Type B pancreatic cell (in vitro differentiated cells): ENCODE data around the gene RAN. TPM values are rescaled to one million over a fixed set of nuclear protein-coding genes. Genes with fewer than 3 reads are reported as not detected.

ENCODE experiments used
- DNase-seq: peaks from one replicate; pipeline ENCODE4 v3.0.0; 2021; ENCODE audit warnings: mixed read lengths; ENCODE audit not compliant: unreplicated experiment; ENCODE audit errors: extremely low spot score
- H3K27ac Mint-ChIP-seq: 2 replicates; pipeline ENCODE4 v1.8.0; 2021; ENCODE audit warnings: mild to moderate bottlenecking, mixed read lengths
- H3K27me3 Mint-ChIP-seq: 2 replicates; pipeline ENCODE4 v1.8.0; 2021; ENCODE audit warnings: mixed read lengths
- H3K36me3 Mint-ChIP-seq: 2 replicates; pipeline ENCODE4 v1.8.0; 2021; ENCODE audit warnings: mixed read lengths
- H3K4me1 Mint-ChIP-seq: one replicate; pipeline ENCODE4 v1.8.0; 2021; ENCODE audit warnings: mixed read lengths; ENCODE audit not compliant: unreplicated experiment
- H3K4me3 Mint-ChIP-seq: 2 replicates; pipeline ENCODE4 v1.8.0; 2021; ENCODE audit warnings: mild to moderate bottlenecking, mixed read lengths
- H3K9me3 Mint-ChIP-seq: 2 replicates; pipeline ENCODE4 v1.8.0; 2021; ENCODE audit warnings: mixed read lengths
- total RNA-seq: library from RNA; stranded (reverse); gene quantifications from 2 replicates; pipeline ENCODE4 v1.2.1, GENCODE V29; 2021; ENCODE audit warnings: low replicate concordance
- TF ChIP-seq, protein P1 (sequence below): fragments of 200-600 bp; sonication (generic); conservative IDR thresholded peaks from 2 replicates; pipeline ENCODE4 v1.5.0; 2021; ENCODE audit warnings: antibody characterized with exemption, mild to moderate bottlenecking

RAN gene
- total RNA-seq, 1 donor from 2014 or later: 984 TPM

DNA sequence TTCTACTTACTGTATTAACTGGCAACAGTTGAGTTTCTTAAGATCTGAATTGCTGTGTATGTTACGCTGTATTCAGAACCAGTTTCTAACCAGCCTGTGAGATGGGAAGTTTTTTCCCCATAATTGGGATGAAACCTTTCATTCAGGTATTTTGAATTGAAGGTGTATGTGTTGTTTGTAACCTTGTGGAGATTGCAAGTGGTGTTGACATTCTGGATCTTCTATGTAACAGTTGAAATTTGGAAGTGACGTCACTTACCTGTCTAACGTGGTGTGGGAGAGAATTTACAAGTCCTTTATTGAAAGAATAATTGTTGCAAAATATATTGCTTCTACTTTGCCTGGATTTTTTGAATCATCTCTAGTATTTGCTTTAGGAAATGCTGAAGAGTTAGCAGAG is 5.5 kb downstream of the RAN start:
- peaks cover 49% of the 10 kb centered on the region for H3K4me1 Mint-ChIP-seq

GRCh38 chr12:130878193-130879185 is 6.6 kb downstream of the RAN start:
- no peak for DNase-seq

More for the DNA sequence above, 5.5 kb downstream of the RAN start:
- Mint-ChIP-seq H3K9me3 (no peaks in the 10 kb centered on the region), H3K27ac (no peak overlapping the region), H3K4me3 (no peak overlapping the region), H3K27me3 (peaks cover 6% of the 10 kb centered on the region), H3K36me3 (peaks cover 46% of the 10 kb centered on the region)
- TF ChIP-seq, protein P1, sequence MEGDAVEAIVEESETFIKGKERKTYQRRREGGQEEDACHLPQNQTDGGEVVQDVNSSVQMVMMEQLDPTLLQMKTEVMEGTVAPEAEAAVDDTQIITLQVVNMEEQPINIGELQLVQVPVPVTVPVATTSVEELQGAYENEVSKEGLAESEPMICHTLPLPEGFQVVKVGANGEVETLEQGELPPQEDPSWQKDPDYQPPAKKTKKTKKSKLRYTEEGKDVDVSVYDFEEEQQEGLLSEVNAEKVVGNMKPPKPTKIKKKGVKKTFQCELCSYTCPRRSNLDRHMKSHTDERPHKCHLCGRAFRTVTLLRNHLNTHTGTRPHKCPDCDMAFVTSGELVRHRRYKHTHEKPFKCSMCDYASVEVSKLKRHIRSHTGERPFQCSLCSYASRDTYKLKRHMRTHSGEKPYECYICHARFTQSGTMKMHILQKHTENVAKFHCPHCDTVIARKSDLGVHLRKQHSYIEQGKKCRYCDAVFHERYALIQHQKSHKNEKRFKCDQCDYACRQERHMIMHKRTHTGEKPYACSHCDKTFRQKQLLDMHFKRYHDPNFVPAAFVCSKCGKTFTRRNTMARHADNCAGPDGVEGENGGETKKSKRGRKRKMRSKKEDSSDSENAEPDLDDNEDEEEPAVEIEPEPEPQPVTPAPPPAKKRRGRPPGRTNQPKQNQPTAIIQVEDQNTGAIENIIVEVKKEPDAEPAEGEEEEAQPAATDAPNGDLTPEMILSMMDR: no peak
- no peak for DNase-seq

DNA sequence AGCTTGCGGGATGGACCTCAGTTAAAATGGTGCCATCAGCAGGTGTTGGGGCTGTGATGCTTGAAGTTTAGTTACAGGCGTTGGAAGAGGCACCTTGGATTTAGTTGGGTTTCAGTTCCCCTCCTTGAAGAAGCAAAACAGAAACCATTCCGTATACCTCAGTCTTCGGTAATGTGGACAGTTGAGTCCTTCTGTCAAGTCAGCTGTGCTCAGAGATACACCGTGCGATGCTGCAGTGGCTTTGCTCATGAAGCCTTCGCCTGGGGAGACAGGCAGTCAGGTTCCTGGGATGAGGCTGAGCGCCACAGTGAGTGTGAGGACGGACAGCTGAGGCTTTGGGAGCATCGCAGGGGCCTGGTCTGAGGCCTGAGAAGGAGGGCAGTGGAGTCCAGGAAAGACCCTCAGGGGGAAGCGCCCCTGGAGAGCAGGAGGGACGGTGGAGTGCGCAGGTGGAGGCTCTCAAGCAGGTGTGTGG is 7.4 kb downstream of the RAN start:
- TF ChIP-seq, protein P1: no peak
- Mint-ChIP-seq H3K27ac (no peak overlapping the region), H3K36me3 (peaks cover 32% of the 10 kb centered on the region), H3K27me3 (peaks cover 6% of the 10 kb centered on the region), H3K9me3 (no peaks in the 10 kb centered on the region), H3K4me3 (peak overlapping the region; percentile 10), H3K4me1 (peaks cover 36% of the 10 kb centered on the region)
- DNase-seq: no peak

More at GRCh38 chr12:130878193-130879185, 6.6 kb downstream of the RAN start:
- Mint-ChIP-seq H3K4me1 (peaks cover 39% of the 10 kb centered on the region), H3K9me3 (no peaks in the 10 kb centered on the region), H3K4me3 (peak overlapping the region; percentile 26), H3K36me3 (peaks cover 36% of the 10 kb centered on the region), H3K27me3 (peaks cover 6% of the 10 kb centered on the region), H3K27ac (peak overlapping the region; percentile 32)
- TF ChIP-seq, protein P1: no peak

DNA sequence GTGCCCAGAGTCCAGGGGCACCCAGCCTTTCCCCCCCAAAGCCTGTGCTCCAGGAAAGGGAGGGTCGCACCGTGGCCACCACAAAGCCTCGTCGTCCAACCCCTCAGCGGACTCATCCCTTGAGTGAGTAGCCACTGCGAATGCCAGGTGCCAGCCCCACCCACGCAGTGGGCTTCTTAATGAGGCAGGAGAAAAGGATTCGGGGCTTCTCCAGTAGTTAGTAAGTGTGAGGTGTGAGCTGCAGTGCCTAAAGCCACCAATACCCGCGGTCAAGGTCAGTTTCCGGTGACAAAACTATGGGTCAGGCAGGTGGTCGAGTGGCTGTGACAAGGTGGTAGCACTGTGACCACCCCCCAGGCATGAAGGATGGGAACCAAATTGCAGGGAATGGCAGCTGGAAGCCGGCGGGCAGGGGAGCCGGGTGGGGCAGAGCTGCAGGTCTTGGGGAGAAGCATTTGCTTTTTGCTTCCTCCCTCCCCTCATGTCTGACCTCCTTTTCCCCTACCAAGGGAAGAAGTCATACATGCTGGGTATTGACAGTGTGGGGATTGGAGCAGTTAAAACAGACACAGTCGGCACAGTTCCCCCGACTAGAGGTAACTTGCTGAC is 8.0 kb downstream of the RAN start:
- DNase-seq: no peak
- TF ChIP-seq, protein P1: no peak
- Mint-ChIP-seq H3K4me1 (peaks cover 31% of the 10 kb centered on the region), H3K27ac (no peak overlapping the region), H3K36me3 (peaks cover 26% of the 10 kb centered on the region), H3K4me3 (no peak overlapping the region), H3K9me3 (no peaks in the 10 kb centered on the region), H3K27me3 (peaks cover 6% of the 10 kb centered on the region)

DNA sequence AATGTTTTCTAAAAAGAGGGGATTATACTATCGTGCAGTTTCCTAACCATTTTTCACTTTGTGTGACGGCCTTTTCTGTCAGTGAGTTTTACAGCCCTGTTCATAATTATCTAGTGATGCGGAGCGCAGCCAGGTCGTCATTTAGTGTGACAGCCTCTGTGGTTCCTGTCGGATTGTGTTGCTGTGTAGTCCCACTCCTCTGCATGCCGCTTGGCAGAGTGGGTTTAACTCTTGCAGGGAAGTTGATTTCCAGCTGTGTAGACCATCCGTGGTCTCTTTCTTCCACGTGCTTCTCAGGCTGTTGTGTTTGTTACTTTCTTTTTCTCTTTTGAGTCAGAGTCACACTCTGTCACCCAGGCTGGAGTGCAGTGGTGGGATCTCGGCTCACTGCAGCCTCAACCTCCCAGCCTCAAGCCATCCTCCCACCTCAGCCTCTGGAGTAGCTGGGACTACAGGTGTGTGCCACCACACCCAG is 8.6 kb downstream of the RAN start:
- Mint-ChIP-seq H3K27ac (no peak overlapping the region), H3K27me3 (peaks cover 6% of the 10 kb centered on the region), H3K4me3 (no peak overlapping the region), H3K4me1 (peaks cover 31% of the 10 kb centered on the region), H3K36me3 (peaks cover 22% of the 10 kb centered on the region), H3K9me3 (no peaks in the 10 kb centered on the region)
- no peak for DNase-seq
- TF ChIP-seq, protein P1: no peak
